Choroid plexus epithelial cell (primary cell): ENCODE data around the gene ADGRG1.

Experiments used
- DNase-seq: peaks from one replicate; pipeline ENCODE4 v3.0.0-alpha.2; 2010; ENCODE audit warnings: low read depth
- H3K4me3 ChIP-seq: 2 replicates; pipeline ENCODE4 v1.5.1; 2011; ENCODE audit warnings: low read depth, mild to moderate bottlenecking, control low read depth, low read length, moderate library complexity
- TF ChIP-seq, protein P1 (sequence below): conservative IDR thresholded peaks from 2 replicates; pipeline ENCODE4 v1.5.1; 2011; ENCODE audit warnings: low read depth, mild to moderate bottlenecking, control low read depth, inconsistent platforms, low read length, moderate library complexity

The ADGRG1 gene

GRCh38 chr16:57606147-57606846 is 22.1 kb upstream of the ADGRG1 start:
- no peak for DNase-seq
- H3K4me3 ChIP-seq, result no peak overlapping the region
- TF ChIP-seq, protein P1, sequence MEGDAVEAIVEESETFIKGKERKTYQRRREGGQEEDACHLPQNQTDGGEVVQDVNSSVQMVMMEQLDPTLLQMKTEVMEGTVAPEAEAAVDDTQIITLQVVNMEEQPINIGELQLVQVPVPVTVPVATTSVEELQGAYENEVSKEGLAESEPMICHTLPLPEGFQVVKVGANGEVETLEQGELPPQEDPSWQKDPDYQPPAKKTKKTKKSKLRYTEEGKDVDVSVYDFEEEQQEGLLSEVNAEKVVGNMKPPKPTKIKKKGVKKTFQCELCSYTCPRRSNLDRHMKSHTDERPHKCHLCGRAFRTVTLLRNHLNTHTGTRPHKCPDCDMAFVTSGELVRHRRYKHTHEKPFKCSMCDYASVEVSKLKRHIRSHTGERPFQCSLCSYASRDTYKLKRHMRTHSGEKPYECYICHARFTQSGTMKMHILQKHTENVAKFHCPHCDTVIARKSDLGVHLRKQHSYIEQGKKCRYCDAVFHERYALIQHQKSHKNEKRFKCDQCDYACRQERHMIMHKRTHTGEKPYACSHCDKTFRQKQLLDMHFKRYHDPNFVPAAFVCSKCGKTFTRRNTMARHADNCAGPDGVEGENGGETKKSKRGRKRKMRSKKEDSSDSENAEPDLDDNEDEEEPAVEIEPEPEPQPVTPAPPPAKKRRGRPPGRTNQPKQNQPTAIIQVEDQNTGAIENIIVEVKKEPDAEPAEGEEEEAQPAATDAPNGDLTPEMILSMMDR, result no peak

DNA sequence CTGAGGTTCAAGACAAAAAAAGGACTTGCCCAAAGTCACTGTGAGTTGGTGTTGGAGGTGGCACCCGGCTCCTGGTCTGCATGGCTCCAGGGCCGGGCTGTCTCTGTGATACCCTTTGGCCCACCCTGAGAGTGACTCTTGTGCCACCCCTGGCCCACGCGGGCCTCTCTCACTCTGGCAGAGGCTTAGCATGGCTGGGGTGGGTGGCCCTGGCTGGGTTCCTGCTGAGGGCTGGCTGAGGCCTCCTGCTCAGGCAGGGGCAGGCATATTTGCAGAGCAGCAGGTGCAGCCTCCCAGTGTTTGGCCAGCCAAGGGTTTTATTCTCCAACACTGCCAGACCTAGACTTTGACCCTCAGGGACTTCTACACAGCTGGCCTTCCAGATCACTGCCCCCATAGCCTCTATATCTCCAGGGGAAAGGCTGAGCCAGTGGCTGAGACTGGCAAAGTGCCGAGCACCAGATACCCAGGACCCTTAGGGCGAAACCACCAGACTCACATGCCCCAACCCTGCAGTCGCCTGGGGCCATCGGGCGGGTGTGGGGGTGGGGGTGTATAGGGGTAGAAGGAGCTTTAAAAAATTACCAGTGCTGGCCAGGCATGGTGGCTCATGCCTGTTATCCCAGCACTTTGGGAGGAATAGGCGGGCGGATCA is 21.5 kb upstream of the ADGRG1 start:
- TF ChIP-seq, protein P1, result no peak

GRCh38 chr16:57607676-57608461 is 20.6 kb upstream of the ADGRG1 start:
- no peak for DNase-seq
- TF ChIP-seq, protein P1, result no peak
- no peak overlapping the region for H3K4me3 ChIP-seq

More for the DNA sequence above, 21.5 kb upstream of the ADGRG1 start:
- no peak overlapping the region for H3K4me3 ChIP-seq
- no peak for DNase-seq

- TF ChIP-seq, protein P1, result no peak
- DNase-seq, result no peak
- H3K4me3 ChIP-seq, result no peak overlapping the region
Measured at GRCh38 chr16:57608462-57609113, 19.8 kb upstream of the ADGRG1 start.

- no peak overlapping the region for H3K4me3 ChIP-seq
- peak; percentile 29 for DNase-seq
- TF ChIP-seq, protein P1, result peak; percentile 28
Measured at GRCh38 chr16:57609541-57610401, 18.7 kb upstream of the ADGRG1 start.

DNA sequence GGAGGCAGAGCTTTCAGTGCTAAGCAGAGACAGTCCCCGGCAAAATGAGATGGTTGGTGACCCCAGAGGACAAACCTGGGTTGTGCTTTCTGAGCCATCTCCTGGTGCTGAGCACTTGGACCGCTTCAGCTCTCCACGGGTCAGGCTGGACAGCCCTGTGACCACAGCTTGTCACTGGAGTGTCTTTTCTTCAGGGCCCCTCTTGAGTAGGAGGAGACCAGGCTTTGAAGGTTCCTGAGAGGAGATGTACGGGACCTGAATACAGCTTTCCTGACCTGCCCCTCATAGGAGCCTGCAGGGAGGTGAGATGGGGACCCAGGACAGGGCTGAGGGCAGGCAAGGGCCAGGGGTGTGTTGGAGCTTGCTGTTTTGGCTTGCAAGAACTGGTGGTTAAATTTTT is 17.8 kb upstream of the ADGRG1 start:
- DNase-seq, result no peak
- no peak overlapping the region for H3K4me3 ChIP-seq
- TF ChIP-seq, protein P1, result no peak
